ENCODE results near the gene C9orf72. TPM values are rescaled to one million over a fixed set of nuclear protein-coding genes. Genes with fewer than 3 reads are reported as not detected.

C9orf72 gene
- total RNA-seq, 1 donor from 2014 or later, result 4.8 TPM

GRCh38 chr9:27529316-27530278 lies 43.7 kb downstream of the C9orf72 start, which contains the start of gene MOB3B:
TSS of gene MOB3B (minus strand) at chr9:27529814. CDS start at chr9:27455550, 74,264 bp downstream.
- H3K27ac ChIP-seq (ENCODE audit: low read depth, low read length), result no peak within 1 kb of the TSS
- TF ChIP-seq EZH2 (IDR thresholded peaks at IDR 0.05; ENCODE audit: insufficient read depth, low read length) (no peak), CTCF (IDR thresholded peaks at IDR 0.05; ENCODE audit: insufficient read depth, low read depth, low read length) (peak; percentile 61)

GRCh38 chr9:27528886-27529315 lies 44.4 kb downstream of the C9orf72 start:
- Histone ChIP-seq H3K4me3 (ENCODE audit: insufficient read depth, low read depth, low read length) (peak overlapping the region; percentile 62), H3K79me2 (ENCODE audit: insufficient read depth, low read length) (no peaks in the 10 kb centered on the region), H3K9me3 (ENCODE audit: insufficient read depth, low read depth, low read length) (no peaks in the 10 kb centered on the region), H3K27ac (ENCODE audit: low read depth, low read length) (no peak overlapping the region), H3K4me1 (ENCODE audit: insufficient read depth, low read length) (peaks cover 10% of the 10 kb centered on the region), H2AFZ (ENCODE audit: low read depth, low read length) (peak overlapping the region; percentile 88), H3K9ac (ENCODE audit: low read length) (peak overlapping the region; percentile 69), H3K27me3 (ENCODE audit: insufficient read depth, low read length) (peaks cover 13% of the 10 kb centered on the region), H3K36me3 (ENCODE audit: insufficient read depth, low read length) (no peaks in the 10 kb centered on the region), H4K20me1 (ENCODE audit: insufficient read depth, low read length) (no peaks in the 10 kb centered on the region), H3K4me2 (ENCODE audit: low read length) (peak overlapping the region; percentile 98)
- no peak for TF ChIP-seq CTCF (IDR thresholded peaks at IDR 0.05; ENCODE audit: insufficient read depth, low read depth, low read length)
- no peak for TF ChIP-seq EZH2 (IDR thresholded peaks at IDR 0.05; ENCODE audit: insufficient read depth, low read length)
- DNase-seq (ENCODE audit: low read depth), result peak; percentile 2
- no peaks in the 10 kb centered on the region for H3K9me3 Mint-ChIP-seq (ENCODE audit: unreplicated experiment)
- no peak for FAIRE-seq
- H3K27me3 Mint-ChIP-seq (ENCODE audit: low read depth, unreplicated experiment), result no peaks in the 10 kb centered on the region
- H3K4me1 Mint-ChIP-seq (ENCODE audit: low read depth, unreplicated experiment), result peaks cover 8% of the 10 kb centered on the region
- peak overlapping the region; percentile 64 for H3K27ac Mint-ChIP-seq (ENCODE audit: unreplicated experiment)
- no peaks in the 10 kb centered on the region for H3K36me3 Mint-ChIP-seq (ENCODE audit: low read depth, unreplicated experiment)
- peak overlapping the region; percentile 94 for H3K4me3 Mint-ChIP-seq (ENCODE audit: unreplicated experiment)

More at GRCh38 chr9:27529316-27530278, 43.7 kb downstream of the C9orf72 start, which contains the start of gene MOB3B:
- H3K27ac Mint-ChIP-seq (ENCODE audit: unreplicated experiment), result peak within 1 kb of the TSS; percentile 64
- DNase-seq (ENCODE audit: low read depth) (peak; percentile 19), FAIRE-seq (no peak)
- Histone ChIP-seq H3K9me3 (ENCODE audit: insufficient read depth, low read depth, low read length) (no peaks in the 10 kb centered on the region), H3K27me3 (ENCODE audit: insufficient read depth, low read length) (peaks cover 13% of the 10 kb centered on the region), H3K36me3 (ENCODE audit: insufficient read depth, low read length) (no peaks in the 10 kb centered on the region), H3K9ac (ENCODE audit: low read length) (peak within 1 kb of the TSS; percentile 69), H3K79me2 (ENCODE audit: insufficient read depth, low read length) (no peaks in the 10 kb centered on the region), H3K4me2 (ENCODE audit: low read length) (peak within 1 kb of the TSS; percentile 98), H2AFZ (ENCODE audit: low read depth, low read length) (peak within 1 kb of the TSS; percentile 88), H4K20me1 (ENCODE audit: insufficient read depth, low read length) (no peaks in the 10 kb centered on the region), H3K4me3 (ENCODE audit: insufficient read depth, low read depth, low read length) (peak within 1 kb of the TSS; percentile 62), H3K4me1 (ENCODE audit: insufficient read depth, low read length) (peaks cover 10% of the 10 kb centered on the region)
- H3K27me3 Mint-ChIP-seq (ENCODE audit: low read depth, unreplicated experiment), result no peaks in the 10 kb centered on the region
- no peaks in the 10 kb centered on the region for H3K9me3 Mint-ChIP-seq (ENCODE audit: unreplicated experiment)
- H3K36me3 Mint-ChIP-seq (ENCODE audit: low read depth, unreplicated experiment), result no peaks in the 10 kb centered on the region
- peak within 1 kb of the TSS; percentile 94 for H3K4me3 Mint-ChIP-seq (ENCODE audit: unreplicated experiment)
- peaks cover 8% of the 10 kb centered on the region for H3K4me1 Mint-ChIP-seq (ENCODE audit: low read depth, unreplicated experiment)
